ENCODE results near the gene SPR. TPM values are rescaled to one million over a fixed set of nuclear protein-coding genes. Genes with fewer than 3 reads are reported as not detected.

Gene SPR
- total and polyA plus RNA-seq, 2 of the 13 experiments (the other 11 are each of a cell fraction or from before 2014, with no cell fraction given), result 34.0 to 96.0 TPM

- Histone ChIP-seq H3K4me3 (replicated peaks in 1 of 3; ENCODE audit: insufficient read depth in 1 of 3, low read depth in 2 of 3, low read length in 3 of 3) (no peak overlapping the region), H3K4me2 (ENCODE audit: low read depth, low read length) (no peak overlapping the region), H3K36me3 (replicated peaks in 1 of 2; ENCODE audit: control insufficient read depth in 1 of 2, insufficient read depth in 2 of 2, low read length in 2 of 2) (no peaks in the 10 kb centered on the region), H3K9me3 (ENCODE audit: low read length) (no peaks in the 10 kb centered on the region), H3K79me2 (ENCODE audit: insufficient read depth, low read length) (no peaks in the 10 kb centered on the region), H2AFZ (ENCODE audit: low read length) (no peak overlapping the region), H3K27ac (ENCODE audit: extremely low read length, insufficient read depth, low read length) (no peak overlapping the region), H4K20me1 (ENCODE audit: insufficient read depth, low read length) (no peaks in the 10 kb centered on the region; the same call in 1 of the 2 replicates), H3K4me1 (ENCODE audit: insufficient read depth, low read length) (peaks cover 9% of the 10 kb centered on the region; the same call in 1 of the 2 replicates), H3K27me3 (ENCODE audit: control insufficient read depth in 1 of 2, insufficient read depth in 2 of 2, low read length in 2 of 2) (peaks cover 0 to 24% of the 10 kb centered on the region in 2 experiments; a peak in 3 of 5 replicates), H3K9ac (ENCODE audit: insufficient read depth, low read depth, low read length) (no peak overlapping the region)
- ChIA-PET CTCF (ENCODE audit: low intra/inter-chr PET ratio, low total read pairs) (interaction anchor here (4.9 kb wide), 1 partner anchor 39 kb away, joined by 67 read pairs; no protein-coding TSS in a partner anchor), POLR2A (interaction anchor here (1.9 kb wide), 1 partner anchor 39 kb away, joined by 4 read pairs; no protein-coding TSS in a partner anchor)
- no TSS peak for BruUV-seq (replicated peaks)
- WGBS (ENCODE audit: low lambda C conversion rate), result 56% methylated on average over 4 of the region's 4 CpGs
- ATAC-seq (no peak), DNase-seq (ENCODE audit: low spot score) (no peak), FAIRE-seq (no peak)
- in situ Hi-C loops (cut with HindIII; ENCODE audit: extremely low pct_ligation_motif_present, low pct_unique_long_range_greater_than_20kb), result no loop called here
- no peak for TF ChIP-seq ISX (CRISPR knock-in tag; conservative IDR thresholded peaks at IDR 0.05)
- TF ChIP-seq FIP1L1 (IDR thresholded peaks at IDR 0.05; ENCODE audit: borderline replicate concordance, insufficient read depth, low read depth, low read length), result no peak
- no peak for TF ChIP-seq ADNP (CRISPR knock-in tag; IDR thresholded peaks at IDR 0.05)
- TF ChIP-seq DMAP1 (CRISPR knock-in tag; IDR thresholded peaks at IDR 0.05), result no peak
- TF ChIP-seq BRD4 (CRISPR knock-in tag; IDR thresholded peaks at IDR 0.05), result no peak
- TF ChIP-seq CHD2 (IDR thresholded peaks at IDR 0.05; ENCODE audit: low read depth, low read length), result no peak
- TF ChIP-seq PHF5A (CRISPR knock-in tag; IDR thresholded peaks at IDR 0.05; ENCODE audit: low read depth, unreplicated experiment), result no peak
- TF ChIP-seq ZBTB7A (CRISPR knock-in tag; IDR thresholded peaks at IDR 0.05), result no peak
- no peak for TF ChIP-seq ETV6 (CRISPR knock-in tag; conservative IDR thresholded peaks at IDR 0.05)
- no peak for TF ChIP-seq CREM (IDR thresholded peaks at IDR 0.05)
- no peak for TF ChIP-seq CREM (CRISPR knock-in tag; IDR thresholded peaks at IDR 0.05)
- no peak for TF ChIP-seq NONO (IDR thresholded peaks at IDR 0.05)
- TF ChIP-seq NONO (CRISPR knock-in tag; conservative IDR thresholded peaks at IDR 0.05), result no peak
- no peak for TF ChIP-seq FOXP1 (IDR thresholded peaks at IDR 0.05)
- TF ChIP-seq FOXP1 (CRISPR knock-in tag; IDR thresholded peaks at IDR 0.05), result no peak
- no peak for TF ChIP-seq CREB1 (IDR thresholded peaks at IDR 0.05)
- TF ChIP-seq CREB1 (CRISPR knock-in tag; IDR thresholded peaks at IDR 0.05), result no peak
- TF ChIP-seq AHDC1 (CRISPR knock-in tag; IDR thresholded peaks at IDR 0.05; ENCODE audit: borderline replicate concordance), result no peak
- no peak for TF ChIP-seq NR2F1 (CRISPR knock-in tag; IDR thresholded peaks at IDR 0.05)
- TF ChIP-seq, protein P1, sequence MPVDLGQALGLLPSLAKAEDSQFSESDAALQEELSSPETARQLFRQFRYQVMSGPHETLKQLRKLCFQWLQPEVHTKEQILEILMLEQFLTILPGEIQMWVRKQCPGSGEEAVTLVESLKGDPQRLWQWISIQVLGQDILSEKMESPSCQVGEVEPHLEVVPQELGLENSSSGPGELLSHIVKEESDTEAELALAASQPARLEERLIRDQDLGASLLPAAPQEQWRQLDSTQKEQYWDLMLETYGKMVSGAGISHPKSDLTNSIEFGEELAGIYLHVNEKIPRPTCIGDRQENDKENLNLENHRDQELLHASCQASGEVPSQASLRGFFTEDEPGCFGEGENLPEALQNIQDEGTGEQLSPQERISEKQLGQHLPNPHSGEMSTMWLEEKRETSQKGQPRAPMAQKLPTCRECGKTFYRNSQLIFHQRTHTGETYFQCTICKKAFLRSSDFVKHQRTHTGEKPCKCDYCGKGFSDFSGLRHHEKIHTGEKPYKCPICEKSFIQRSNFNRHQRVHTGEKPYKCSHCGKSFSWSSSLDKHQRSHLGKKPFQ (CRISPR knock-in tag; IDR thresholded peaks at IDR 0.05; ENCODE audit: insufficient replicate concordance), result no peak
- TF ChIP-seq ZMYM2 (CRISPR knock-in tag; IDR thresholded peaks at IDR 0.05), result no peak
- intact Hi-C loops (cut with micrococcal nuclease; ENCODE audit: unreplicated experiment), result no loop called here
These were observed 45.6 kb downstream of the SPR start for GRCh38 chr2:72932805-72933204.
